Thymus (tissue), 11 donors: ENCODE results near the gene OR9Q1. TPM values are rescaled to one million over a fixed set of nuclear protein-coding genes. Genes with fewer than 3 reads are reported as not detected.

Experiments used
- DNase-seq, 9 donors: peaks; one replicate each; pipeline ENCODE4 v3.0.0-alpha.2; 2013; ENCODE audit warnings: low spot score in 9 of 9, low read depth in 6 of 9, missing footprints in 1 of 9
- H3K27ac ChIP-seq, 2 donors: one replicate each; pipeline ENCODE4 v1.5.1; 2013; ENCODE audit warnings: control low read depth in 1 of 2, low read depth in 1 of 2, low read length in 1 of 2, mild to moderate bottlenecking in 1 of 2, moderate library complexity in 1 of 2
- H3K27me3 ChIP-seq, 2 donors: one replicate each; pipeline ENCODE4 v1.5.1; 2013; ENCODE audit warnings: low read length in 1 of 2; ENCODE audit not compliant: control insufficient read depth in 2 of 2, insufficient read depth in 1 of 2
- H3K36me3 ChIP-seq, 2 donors: one replicate each; pipeline ENCODE4 v1.5.1; 2013; ENCODE audit warnings: low read length in 1 of 2, mild to moderate bottlenecking in 1 of 2, moderate library complexity in 1 of 2; ENCODE audit not compliant: control insufficient read depth in 2 of 2, insufficient read depth in 2 of 2
- H3K4me1 ChIP-seq, 2 donors: one replicate each; pipeline ENCODE4 v1.5.1; 2013; ENCODE audit warnings: low read length in 2 of 2; ENCODE audit not compliant: control insufficient read depth in 2 of 2, insufficient read depth in 2 of 2
- H3K4me3 ChIP-seq, 2 donors: one replicate each; pipeline ENCODE4 v1.5.1; 2013; ENCODE audit warnings: low read length in 2 of 2, control low read depth in 1 of 2, mild to moderate bottlenecking in 1 of 2
- H3K9me3 ChIP-seq, 2 donors: one replicate each; pipeline ENCODE4 v1.5.1; 2013; ENCODE audit warnings: low read length in 1 of 2, mild to moderate bottlenecking in 1 of 2; ENCODE audit not compliant: control insufficient read depth in 2 of 2, insufficient read depth in 1 of 2
- WGBS: extraction: QIAGEN DNeasy Blood & Tissue Kit; methylation state at CpG from one replicate; pipeline ENCODE4 v1.1.7; 2013; 5-methylcytosine and 5-hydroxymethylcytosine counted together
- polyA plus RNA-seq: library from polyadenylated mRNA; stranded (reverse); fragments of 200-250 nt; gene quantifications from one replicate; pipeline ENCODE4 v1.2.3, GENCODE V29; 2013
- total RNA-seq: library from RNA; stranded (reverse); fragments of 120-200 nt; gene quantifications from one replicate; pipeline ENCODE4 v1.2.4, GENCODE V29; 2013
- donor health status: healthy.

The OR9Q1 gene
- total and polyA plus RNA-seq, 2 donors: 0.05 TPM; not detected in 1

DNA sequence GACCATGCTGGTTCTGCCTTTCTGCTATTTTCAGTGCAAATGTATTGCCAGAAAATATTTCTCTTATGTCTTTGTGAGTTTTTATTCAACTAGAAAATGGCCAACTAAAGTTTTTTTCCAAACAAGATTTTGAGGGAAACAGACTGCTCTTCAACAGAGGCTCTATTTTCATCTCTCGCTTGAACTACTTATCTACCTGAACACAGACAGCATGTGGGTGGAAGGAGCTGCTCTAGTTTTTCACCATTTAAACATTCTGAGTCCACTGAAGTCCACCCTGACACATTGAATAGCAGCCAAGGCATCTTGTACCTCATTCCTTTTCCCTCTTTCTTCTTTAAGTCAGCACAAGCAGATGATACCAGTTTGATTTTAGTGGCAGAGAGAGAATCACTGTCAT, 111.5 kb downstream of the OR9Q1 start:
- WGBS: 95% methylated on average over 1 of the region's 1 CpG
- no peak for DNase-seq
- Histone ChIP-seq H3K27ac (no peak overlapping the region), H3K27me3 (no peaks in the 10 kb centered on the region), H3K36me3 (no peaks in the 10 kb centered on the region), H3K9me3 (no peaks in the 10 kb centered on the region), H3K4me3 (no peak overlapping the region), H3K4me1 (no peaks in the 10 kb centered on the region)

DNA sequence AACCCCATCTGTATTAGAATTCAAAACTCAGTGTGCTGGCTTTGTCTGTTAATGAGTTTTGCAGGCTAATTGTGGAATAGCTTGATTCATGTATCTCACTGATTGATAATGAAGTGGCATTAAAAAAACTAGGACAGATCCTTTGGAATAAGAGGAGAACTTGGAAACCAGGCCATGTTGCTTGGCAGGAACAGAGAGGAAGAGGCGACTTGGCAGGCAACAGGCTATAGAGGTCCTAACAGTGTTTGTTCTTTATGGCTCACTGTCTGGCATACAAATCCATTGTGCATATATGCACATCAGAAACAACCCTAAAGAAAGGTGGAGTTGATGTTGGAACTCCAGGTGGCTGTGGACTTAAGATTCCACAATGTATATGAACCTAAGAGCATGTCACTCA, 119.1 kb downstream of the OR9Q1 start:
- Histone ChIP-seq H3K36me3 (no peaks in the 10 kb centered on the region), H3K27ac (no peak overlapping the region), H3K9me3 (no peaks in the 10 kb centered on the region), H3K27me3 (no peaks in the 10 kb centered on the region), H3K4me3 (no peak overlapping the region), H3K4me1 (no peaks in the 10 kb centered on the region)
- 94% methylated on average over 1 of the region's 1 CpG for WGBS
- DNase-seq: no peak

DNA sequence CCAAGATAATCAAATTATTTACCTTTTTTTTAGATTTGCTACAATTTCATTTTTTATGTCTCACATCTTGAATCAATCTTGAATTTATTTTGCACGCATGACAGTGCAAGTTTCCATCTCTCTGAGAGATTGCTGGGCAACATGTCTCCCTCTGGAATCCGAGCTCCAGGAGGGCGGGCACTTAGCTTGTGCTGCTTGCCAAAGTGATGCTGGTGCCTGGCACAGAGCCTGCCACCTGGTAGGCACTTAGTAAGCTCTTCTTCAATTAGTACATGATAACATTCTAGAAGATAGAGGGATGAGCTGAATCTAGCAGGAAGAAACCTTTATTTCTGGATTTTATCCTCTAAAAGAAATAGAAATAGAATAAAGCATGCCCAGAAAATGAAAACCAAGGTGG, 129.1 kb downstream of the OR9Q1 start:
- Histone ChIP-seq H3K36me3 (no peaks in the 10 kb centered on the region), H3K27ac (no peak overlapping the region), H3K4me3 (no peak overlapping the region), H3K9me3 (no peaks in the 10 kb centered on the region), H3K27me3 (no peaks in the 10 kb centered on the region), H3K4me1 (no peaks in the 10 kb centered on the region)
- no peak for DNase-seq
- 91% methylated on average over 3 of the region's 3 CpGs for WGBS

DNA sequence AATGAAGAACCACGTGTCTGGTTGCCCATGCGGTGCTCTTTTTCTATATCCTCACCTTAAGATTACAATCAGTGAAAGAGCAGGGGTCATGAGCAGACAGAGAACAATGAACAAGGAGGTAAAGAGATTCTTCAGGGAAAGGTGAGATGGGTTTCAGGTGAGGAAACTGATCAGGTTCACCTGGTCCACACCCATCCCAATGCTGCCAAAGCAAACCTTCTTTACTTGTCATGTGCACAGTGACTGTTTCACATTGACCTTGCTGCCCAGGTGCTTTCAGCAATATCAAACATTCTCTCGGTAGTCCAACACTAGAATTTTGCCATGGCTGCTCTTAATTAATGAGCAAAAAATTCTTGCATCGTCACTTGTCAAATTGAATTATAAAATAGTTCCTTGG, 140.7 kb downstream of the OR9Q1 start:
- H3K27ac ChIP-seq: no peak overlapping the region
- no peaks in the 10 kb centered on the region for H3K36me3 ChIP-seq
- H3K27me3 ChIP-seq: no peaks in the 10 kb centered on the region
- WGBS: 88% methylated on average over 4 of the region's 4 CpGs
- H3K4me1 ChIP-seq: no peaks in the 10 kb centered on the region
- H3K9me3 ChIP-seq: no peaks in the 10 kb centered on the region
- no peak overlapping the region for H3K4me3 ChIP-seq
- DNase-seq: no peak

DNA sequence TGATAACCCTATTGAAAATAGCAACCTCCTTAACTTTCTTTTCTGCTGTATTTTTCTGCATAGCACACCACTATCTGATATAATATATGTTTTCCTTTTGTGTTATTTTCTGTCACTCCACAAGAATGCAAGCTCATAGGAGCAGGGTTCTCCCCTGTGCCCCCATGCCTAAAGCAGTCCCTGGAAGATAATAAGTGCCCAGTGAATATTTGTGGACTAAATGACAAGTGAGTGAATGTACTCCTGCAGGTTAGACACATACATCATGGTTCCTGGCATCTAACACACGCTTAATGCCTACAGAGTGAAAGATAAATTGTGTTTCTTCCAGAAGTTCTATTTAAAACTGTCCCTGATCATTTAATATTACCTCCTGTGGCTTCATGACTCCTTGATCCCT, 141.3 kb downstream of the OR9Q1 start:
- H3K4me3 ChIP-seq: no peak overlapping the region
- 67% methylated on average over 1 of the region's 1 CpG for WGBS
- no peaks in the 10 kb centered on the region for H3K9me3 ChIP-seq
- no peaks in the 10 kb centered on the region for H3K36me3 ChIP-seq
- no peak overlapping the region for H3K27ac ChIP-seq
- no peak for DNase-seq
- no peaks in the 10 kb centered on the region for H3K27me3 ChIP-seq
- H3K4me1 ChIP-seq: no peaks in the 10 kb centered on the region

DNA sequence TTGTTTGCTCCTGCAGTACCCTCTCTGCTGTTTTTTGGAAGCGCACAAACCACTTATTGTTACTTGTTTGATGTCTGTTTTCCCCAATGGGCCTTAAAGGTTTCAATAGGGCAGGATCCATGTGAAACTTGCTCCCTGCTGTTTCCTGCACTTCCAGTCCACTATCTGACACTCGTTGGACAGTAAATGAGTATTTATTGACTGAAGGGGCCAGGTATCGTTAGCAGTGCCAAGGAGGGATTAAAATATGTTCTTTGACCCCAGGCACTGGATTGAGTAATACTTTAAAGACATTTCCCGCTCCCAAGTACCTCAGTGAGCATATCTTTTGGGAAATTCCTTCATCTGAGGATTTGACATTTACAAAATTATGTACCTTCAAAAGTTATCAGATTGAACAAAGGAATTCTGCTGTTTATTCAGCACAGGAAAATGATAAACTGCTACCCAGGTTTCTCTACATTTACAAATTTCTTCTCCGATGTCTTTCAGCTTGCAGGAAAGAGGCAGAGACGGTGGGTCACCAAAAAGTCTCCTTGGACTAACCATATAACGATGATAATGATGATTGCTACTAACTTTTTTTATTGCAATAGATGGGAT, 141.9 kb downstream of the OR9Q1 start:
- no peak overlapping the region for H3K27ac ChIP-seq
- DNase-seq: no peak
- H3K4me1 ChIP-seq: no peaks in the 10 kb centered on the region
- no peaks in the 10 kb centered on the region for H3K36me3 ChIP-seq
- H3K27me3 ChIP-seq: no peaks in the 10 kb centered on the region
- 66% methylated on average over 7 of the region's 7 CpGs for WGBS
- H3K4me3 ChIP-seq: no peak overlapping the region
- H3K9me3 ChIP-seq: no peaks in the 10 kb centered on the region

DNA sequence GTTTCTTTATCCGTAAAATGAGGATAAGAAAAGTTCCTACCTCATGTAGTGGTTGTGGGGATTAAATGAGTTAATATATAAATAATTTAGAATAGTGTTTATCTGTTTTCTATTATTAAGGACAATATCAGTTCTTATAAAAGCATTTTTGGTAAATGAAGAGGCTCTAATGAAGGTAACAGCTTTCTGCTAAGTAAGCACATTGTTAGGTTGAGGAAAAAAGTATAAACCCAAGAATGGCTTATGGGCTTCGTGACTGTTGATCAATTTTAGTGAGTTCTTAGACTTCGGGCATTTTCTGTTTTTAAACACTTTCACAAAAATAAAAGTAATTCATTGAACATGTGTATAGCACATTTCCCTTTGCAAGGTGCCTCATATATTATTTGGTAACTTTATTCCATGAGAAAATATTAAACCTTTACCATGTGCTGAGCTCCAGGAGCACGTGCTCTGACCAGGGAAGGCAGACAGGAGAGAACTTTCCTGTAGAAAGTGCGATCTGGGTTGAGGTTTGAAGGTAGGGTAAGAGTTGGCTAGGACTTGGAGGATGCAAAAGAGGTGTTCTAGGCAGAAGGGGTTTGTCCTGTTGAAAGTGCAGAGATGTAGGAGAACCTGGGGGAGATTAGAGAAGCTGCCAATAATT, 153.9 kb downstream of the OR9Q1 start:
- no peak overlapping the region for H3K27ac ChIP-seq
- 88% methylated on average over 5 of the region's 5 CpGs for WGBS
- H3K4me3 ChIP-seq: no peak overlapping the region
- no peaks in the 10 kb centered on the region for H3K27me3 ChIP-seq
- no peak for DNase-seq
- H3K4me1 ChIP-seq: no peaks in the 10 kb centered on the region
- H3K36me3 ChIP-seq: no peaks in the 10 kb centered on the region
- no peaks in the 10 kb centered on the region for H3K9me3 ChIP-seq

DNA sequence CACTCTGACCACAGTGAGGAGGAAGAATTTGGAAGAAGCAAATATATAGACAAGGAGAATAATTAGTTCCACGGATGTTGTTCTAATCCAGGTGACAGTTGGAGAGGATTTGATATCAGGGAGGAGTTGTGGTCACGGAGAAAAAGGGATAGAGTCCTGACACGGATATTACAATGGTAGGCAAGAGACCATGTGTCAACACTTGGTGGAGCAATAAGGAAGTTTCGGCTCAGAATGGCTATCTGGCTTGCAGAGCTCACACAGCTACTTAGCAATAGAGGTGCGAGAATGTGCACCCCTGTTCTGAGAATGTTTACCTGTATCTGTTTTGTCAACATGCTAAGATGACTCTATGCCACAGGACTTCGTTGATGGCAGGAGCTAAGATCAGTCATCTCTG, 154.8 kb downstream of the OR9Q1 start:
- WGBS: 91% methylated on average over 6 of the region's 6 CpGs
- Histone ChIP-seq H3K9me3 (no peaks in the 10 kb centered on the region), H3K27ac (no peak overlapping the region), H3K4me3 (no peak overlapping the region), H3K36me3 (no peaks in the 10 kb centered on the region), H3K27me3 (no peaks in the 10 kb centered on the region), H3K4me1 (no peaks in the 10 kb centered on the region)
- no peak for DNase-seq

DNA sequence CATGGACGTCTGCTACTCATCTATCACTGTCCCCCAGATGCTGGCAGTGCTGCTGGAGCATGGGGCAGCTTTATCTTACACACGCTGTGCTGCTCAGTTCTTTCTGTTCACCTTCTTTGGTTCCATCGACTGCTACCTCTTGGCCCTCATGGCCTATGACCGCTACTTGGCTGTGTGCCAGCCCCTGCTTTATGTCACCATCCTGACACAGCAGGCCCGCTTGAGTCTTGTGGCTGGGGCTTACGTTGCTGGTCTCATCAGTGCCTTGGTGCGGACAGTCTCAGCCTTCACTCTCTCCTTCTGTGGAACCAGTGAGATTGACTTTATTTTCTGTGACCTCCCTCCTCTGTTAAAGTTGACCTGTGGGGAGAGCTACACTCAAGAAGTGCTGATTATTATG, 156.0 kb downstream of the OR9Q1 start:
- H3K27me3 ChIP-seq: no peaks in the 10 kb centered on the region
- WGBS: 92% methylated on average over 7 of the region's 7 CpGs
- no peaks in the 10 kb centered on the region for H3K4me1 ChIP-seq
- no peak for DNase-seq
- no peaks in the 10 kb centered on the region for H3K9me3 ChIP-seq
- H3K27ac ChIP-seq: no peak overlapping the region
- no peak overlapping the region for H3K4me3 ChIP-seq
- no peaks in the 10 kb centered on the region for H3K36me3 ChIP-seq
